Renal pelvis (tissue), 4 donors: ENCODE results near the gene PPP1R37. TPM values are rescaled to one million over a fixed set of nuclear protein-coding genes. Genes with fewer than 3 reads are reported as not detected.

Experiments
- DNase-seq: peaks from one replicate; pipeline ENCODE4 v3.0.0-alpha.2; 2013
- polyA plus RNA-seq, 3 donors: library from polyadenylated mRNA; unstranded; fragments of 120-200 nt; gene quantifications; one replicate each; pipeline ENCODE4 v1.2.1, GENCODE V29; 2013; ENCODE audit not compliant: insufficient read length in 3 of 3

Gene PPP1R37
- polyA plus RNA-seq, 3 donors, result 31.8 to 37.5 (median 35.4) TPM

GRCh38 chr19:45150751-45151281, 57.8 kb downstream of the PPP1R37 start:
- DNase-seq, result no peak

DNA sequence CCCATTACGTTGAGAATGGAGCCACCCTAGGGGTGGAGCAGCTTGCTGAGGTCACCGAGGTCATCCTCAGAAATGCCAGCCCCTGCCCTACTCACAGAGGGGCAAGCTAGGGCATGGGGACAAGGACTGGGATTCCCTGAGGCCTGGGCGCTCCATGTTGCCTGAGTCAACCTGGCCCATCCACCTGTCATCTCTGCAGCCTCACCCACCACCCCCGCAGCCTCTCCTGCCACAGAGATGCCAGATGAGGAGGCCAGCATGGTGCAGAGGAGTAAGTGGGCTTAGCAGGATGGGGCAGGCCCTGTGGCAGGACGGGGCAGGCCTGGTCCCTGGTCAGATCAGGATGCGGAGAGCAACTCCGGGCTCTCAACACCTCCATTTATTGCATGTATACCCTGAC, 58.3 kb downstream of the PPP1R37 start:
- DNase-seq, result no peak

DNA sequence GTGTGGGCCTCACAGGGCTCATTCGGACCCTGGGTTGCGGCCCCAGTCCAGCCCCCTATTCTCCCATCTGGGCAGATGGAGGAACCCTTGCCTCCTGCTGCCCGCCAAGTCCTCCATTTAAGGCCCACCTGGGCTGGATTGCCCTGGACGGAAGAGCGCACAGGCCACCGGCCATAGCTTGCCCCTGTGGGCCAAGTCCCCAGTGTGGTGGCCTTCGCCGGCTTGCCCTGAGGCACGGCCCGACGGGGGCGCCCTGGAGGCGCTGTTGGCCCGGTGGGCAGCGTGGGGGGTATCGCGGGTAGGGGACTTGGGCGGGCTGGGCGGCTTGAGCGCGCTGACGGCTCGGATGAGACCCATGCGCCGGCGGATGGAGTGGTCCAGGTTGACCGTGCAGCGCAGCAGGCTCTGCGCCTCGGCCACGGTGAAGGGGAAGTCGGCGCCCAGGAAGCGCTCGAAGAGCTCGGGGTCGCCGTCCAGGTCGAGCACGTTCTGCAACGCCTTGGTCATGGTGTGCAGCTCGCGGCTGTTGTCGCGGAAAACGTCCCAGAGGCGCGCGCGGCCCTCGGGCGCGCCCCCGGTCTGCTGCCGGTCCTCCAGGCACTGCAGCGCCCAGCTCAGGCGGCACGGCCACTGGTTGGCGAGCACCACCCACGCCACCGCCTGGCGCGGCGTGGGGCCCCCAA, 59.0 kb downstream of the PPP1R37 start:
- no peak for DNase-seq

- DNase-seq, result peak; percentile 40
Observed at GRCh38 chr19:45152504-45153338, 59.7 kb downstream of the PPP1R37 start.

- peak; percentile 46 for DNase-seq
Observed at GRCh38 chr19:45153339-45154063, 60.5 kb downstream of the PPP1R37 start.

- no peak for DNase-seq
Observed at GRCh38 chr19:45154064-45154827, 61.3 kb downstream of the PPP1R37 start.

DNA sequence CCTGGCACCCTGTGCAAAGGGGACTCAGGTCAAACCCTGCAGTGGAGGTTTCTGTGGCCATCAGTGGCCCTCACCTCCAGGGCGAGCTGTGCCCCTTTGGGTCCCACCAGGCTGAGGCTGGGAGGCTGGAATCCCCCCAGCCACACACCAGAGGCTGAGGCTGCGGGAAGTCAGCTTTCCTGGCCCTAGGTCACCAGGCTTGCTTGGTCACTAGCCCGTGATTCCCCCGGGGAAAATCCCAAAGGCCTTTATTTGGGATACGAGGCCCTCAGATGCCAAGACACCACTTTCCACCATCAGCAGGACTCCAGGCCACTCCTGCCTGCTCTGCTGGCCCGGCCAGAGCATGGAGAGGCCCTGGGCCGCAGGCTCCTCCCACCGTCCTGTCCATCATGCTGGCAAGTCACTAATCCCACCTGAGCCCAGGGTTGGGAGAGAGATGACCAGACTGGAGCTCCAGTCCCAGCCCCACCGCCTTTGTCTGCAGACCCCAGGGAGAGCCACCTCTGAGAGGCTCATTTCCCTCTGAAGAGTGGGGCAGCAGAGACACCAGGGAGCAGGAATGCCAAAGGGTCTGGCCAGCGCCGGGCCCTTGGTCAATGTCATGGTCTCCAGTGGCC, 63.1 kb downstream of the PPP1R37 start:
- DNase-seq, result no peak

DNA sequence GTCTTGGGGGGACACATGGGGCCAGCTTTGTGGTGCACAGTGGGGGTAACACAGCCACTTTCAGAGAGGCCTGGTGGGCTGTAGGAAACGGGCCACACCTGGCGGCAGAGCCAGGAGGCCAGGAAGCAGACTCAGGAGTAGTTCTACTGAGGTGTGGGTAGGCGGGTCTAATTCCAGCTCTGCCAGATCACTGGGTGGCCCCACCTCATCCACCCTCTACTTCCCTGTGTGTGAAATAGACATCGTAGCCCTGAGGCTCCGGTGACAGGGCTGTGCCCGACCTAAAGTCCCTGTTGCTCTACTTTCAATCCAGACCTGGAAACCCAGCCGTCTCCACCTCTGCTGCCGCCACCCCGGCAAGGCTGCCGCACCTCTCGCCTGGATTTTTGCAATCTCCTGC, 63.8 kb downstream of the PPP1R37 start:
- no peak for DNase-seq

- DNase-seq, result no peak
Observed at GRCh38 chr19:45158503-45159209, 65.7 kb downstream of the PPP1R37 start.

- DNase-seq, result no peak
Observed at GRCh38 chr19:45159210-45159970, 66.4 kb downstream of the PPP1R37 start.

- no peak for DNase-seq
Observed at GRCh38 chr19:45159971-45160324, 67.0 kb downstream of the PPP1R37 start.

GRCh38 chr19:45160870-45161737, 68.1 kb downstream of the PPP1R37 start, which contains the start of gene NKPD1:
Gene NKPD1, minus strand, starts transcription at chr19:45160982. Its CDS starts 832 bp downstream, at chr19:45160150.
- no peak for DNase-seq

GRCh38 chr19:45161738-45162607, 69.0 kb downstream of the PPP1R37 start:
- DNase-seq, result peak; percentile 54

DNA sequence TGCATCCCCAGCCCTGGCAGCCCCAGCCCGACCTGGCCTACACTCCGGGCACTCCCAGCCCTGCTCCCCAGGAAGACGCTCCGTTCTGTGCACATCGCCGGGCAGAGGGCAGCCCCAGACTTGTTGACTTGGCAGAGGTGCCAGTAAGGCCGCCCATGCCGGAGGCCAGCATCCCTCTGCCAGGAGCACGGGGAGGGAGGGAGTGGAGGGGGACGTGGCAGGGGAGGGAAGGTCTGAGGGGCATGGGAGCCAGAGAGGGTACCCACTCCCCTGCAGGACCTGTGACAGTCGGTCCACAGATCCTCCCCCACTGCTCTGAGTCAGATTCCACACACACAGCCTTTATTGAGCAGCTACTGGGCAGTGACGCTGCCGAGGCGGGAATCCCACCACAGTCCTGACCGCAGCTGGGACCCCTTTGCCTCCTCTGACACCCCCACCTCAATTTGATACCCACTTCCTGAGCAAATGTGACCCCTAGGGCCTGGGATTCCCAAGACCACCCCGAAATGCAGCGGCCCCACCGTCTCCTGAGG, 69.7 kb downstream of the PPP1R37 start:
- DNase-seq, result no peak

- DNase-seq, result no peak
Observed at GRCh38 chr19:45163156-45163555, 70.2 kb downstream of the PPP1R37 start.

DNA sequence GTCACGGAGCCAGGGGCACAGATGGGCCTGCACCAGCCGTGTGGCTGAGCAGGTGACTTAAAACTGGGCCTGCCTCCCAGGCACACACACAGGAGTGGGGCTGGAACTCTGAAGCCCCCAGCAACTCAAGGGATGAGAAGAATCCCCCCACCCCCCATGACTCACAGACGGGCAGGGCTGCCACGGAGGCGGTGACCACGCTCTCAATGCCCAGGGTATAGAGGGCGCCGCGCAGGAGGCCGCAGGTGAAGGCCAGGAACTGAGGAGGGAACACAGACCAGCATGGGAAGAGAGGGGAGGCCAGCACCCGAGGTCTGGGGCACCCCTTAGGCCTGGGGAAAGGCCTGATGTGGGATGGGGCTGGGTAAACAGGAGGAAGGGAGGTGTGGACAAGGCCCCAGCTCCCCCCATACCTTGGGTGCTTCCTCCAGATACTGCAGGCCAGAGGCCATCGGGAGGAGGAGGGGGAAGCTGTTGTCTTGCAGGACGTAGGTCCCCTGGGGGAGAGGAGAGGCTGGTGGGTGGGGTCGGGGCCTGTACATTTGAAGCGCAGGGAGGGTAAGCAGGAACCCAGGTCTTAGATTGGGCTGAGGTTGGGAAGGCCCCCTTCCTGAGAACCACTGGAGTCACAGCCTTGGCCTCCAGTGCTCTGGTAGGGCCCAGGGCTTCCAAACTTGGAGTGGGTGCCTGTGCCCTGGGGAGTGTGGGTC, 70.9 kb downstream of the PPP1R37 start:
- DNase-seq, result no peak
